ENCODE data around the gene CCDC146. TPM values are rescaled to one million over a fixed set of nuclear protein-coding genes. Genes with fewer than 3 reads are reported as not detected.

Gene CCDC146
- total and polyA plus RNA-seq, 2 of the 8 experiments (the other 6 are each of a cell fraction or from before 2014, with no cell fraction given): 0.88 to 2.4 TPM

- TF ChIP-seq CTCF (IDR thresholded peaks at IDR 0.05; ENCODE audit: control extremely low read depth in 1 of 3, insufficient read depth in 1 of 3, low read depth in 1 of 3, low read length in 3 of 3): no peak
- TF ChIP-seq HDAC2 (IDR thresholded peaks at IDR 0.05; ENCODE audit: borderline replicate concordance in 1 of 2, low read depth in 2 of 2, low read length in 2 of 2): no peak
Observed at GRCh38 chr7:77242068-77242467, 119.7 kb downstream of the CCDC146 start (continued).

Data from H1 (cell line).